K562 (cell line): ENCODE measurements around the gene BTBD2. TPM values are rescaled to one million over a fixed set of nuclear protein-coding genes. Genes with fewer than 3 reads are reported as not detected.

Experiments used
- ATAC-seq: fragments of 200-7000 bp; cut with Tn5 transposase; 3 replicates; pipeline ENCODE4 v1.9.1; 2020; ENCODE audit warnings: moderate library complexity
- BruUV-seq: library from RNA; stranded (reverse); fragments of 400-500 nt; replicated peaks from 2 replicates; lab custom pipeline; 2021; lab: Mats Ljungman, UMichigan
- CTCF ChIA-PET: fragments of 300-600 bp; formaldehyde crosslinking; extraction: SDS; loops from one replicate; lab custom pipeline; 2021; ENCODE audit warnings: low intra/inter-chr PET ratio; lab: Yijun Ruan, JAX
- POLR2A ChIA-PET: fragments of 300-600, 350-650 bp; sonication (Branson Sonifier 250); formaldehyde crosslinking; extraction: SDS; loops from one replicate; lab custom pipeline; 2021; ENCODE audit warnings: antibody characterized with exemption, inconsistent platforms; lab: Yijun Ruan, JAX
- DNase-seq, 4 experiments: peaks; one replicate each; pipeline versions ENCODE4 v3.0.0 to v3.0.0-alpha.2; 2011 to 2018; ENCODE audit warnings: low spot score in 3 of 4, mixed read lengths in 3 of 4; ENCODE audit errors: extremely low read depth in 1 of 4
- FAIRE-seq: peaks from 2 replicates; lab custom pipeline; 2011; peaks lifted over from hg19 to GRCh38; lab: Jason Lieb, UNC
- H2AFZ ChIP-seq: 2 replicates; pipeline ENCODE4 v1.6.0; 2011; ENCODE audit warnings: low read depth, low read length, control low read depth, inconsistent platforms
- H3K27ac ChIP-seq: fragments of 200-600 bp; 3 replicates; pipeline ENCODE4 v1.8.0; 2011; ENCODE audit warnings: low read depth, mild to moderate bottlenecking, control low read depth, inconsistent platforms, low read length, moderate library complexity, mixed read lengths; ENCODE audit errors: extremely low read depth
- H3K27me3 ChIP-seq, 2 experiments: fragments of 300-600 bp in 1 of 2; 2 replicates in 1 of 2; 3 replicates in 1 of 2; pipeline versions ENCODE4 v1.6.0 to v1.8.0; 2011; ENCODE audit warnings: inconsistent platforms in 2 of 2, low read length in 2 of 2, mild to moderate bottlenecking in 1 of 2, mixed read lengths in 1 of 2, moderate library complexity in 1 of 2; ENCODE audit not compliant: control insufficient read depth in 2 of 2, insufficient read depth in 2 of 2
- H3K36me3 ChIP-seq: fragments of 300-600 bp; 3 replicates; pipeline ENCODE4 v1.8.0; 2011; ENCODE audit warnings: mild to moderate bottlenecking, low read length, inconsistent platforms; ENCODE audit not compliant: control insufficient read depth, insufficient read depth
- H3K4me1 ChIP-seq, 2 experiments: fragments of 200-600 bp in 1 of 2; replicated peaks in 1 of 2; 2 replicates in 1 of 2; 3 replicates in 1 of 2; pipeline versions ENCODE4 v1.5.1 to v1.8.0; 2011; ENCODE audit warnings: inconsistent platforms in 2 of 2, low read length in 2 of 2, mild to moderate bottlenecking in 1 of 2, mixed read lengths in 1 of 2, moderate library complexity in 1 of 2; ENCODE audit not compliant: control insufficient read depth in 2 of 2, insufficient read depth in 2 of 2
- H3K4me2 ChIP-seq: 2 replicates; pipeline ENCODE4 v1.6.1; 2011; ENCODE audit warnings: low read length, control low read depth, inconsistent platforms, mixed read lengths; ENCODE audit not compliant: insufficient read depth
- H3K4me3 ChIP-seq: fragments of 200-600 bp; sonication (generic), shearing (Covaris generic); 2 replicates; pipeline ENCODE4 v1.5.1; 2016; ENCODE audit warnings: control low read depth, inconsistent platforms
- H3K79me2 ChIP-seq: fragments of 200-600 bp; 3 replicates; pipeline ENCODE4 v1.8.0; 2011; ENCODE audit warnings: low read length, inconsistent platforms; ENCODE audit not compliant: control insufficient read depth, insufficient read depth
- H3K9ac ChIP-seq, 2 experiments: 2 replicates each; pipeline versions ENCODE4 v1.6.0 to v1.6.1; 2011; ENCODE audit warnings: low read depth in 2 of 2, low read length in 2 of 2, control low read depth in 1 of 2, inconsistent platforms in 1 of 2, mild to moderate bottlenecking in 1 of 2, mixed read lengths in 1 of 2; ENCODE audit not compliant: insufficient read depth in 1 of 2
- H3K9me1 ChIP-seq: one replicate; pipeline ENCODE4 v1.6.0; 2011; ENCODE audit warnings: inconsistent platforms, mild to moderate bottlenecking, low read length, moderate library complexity; ENCODE audit not compliant: control insufficient read depth, insufficient read depth
- H3K9me3 ChIP-seq: replicated peaks from 2 replicates; pipeline ENCODE4 v1.5.1; 2011; ENCODE audit warnings: low read depth, low read length, inconsistent platforms; ENCODE audit not compliant: control insufficient read depth, insufficient read depth
- H4K20me1 ChIP-seq: replicated peaks from 2 replicates; pipeline ENCODE4 v1.6.1; 2011; ENCODE audit warnings: low read length, inconsistent platforms, mixed read lengths; ENCODE audit not compliant: control insufficient read depth, insufficient read depth
- BRD4 ChIP-seq: fragments of 200-600 bp; sonication (generic); IDR thresholded peaks from 2 replicates; pipeline ENCODE4 v1.6.1; 2017; ENCODE audit warnings: inconsistent platforms
- ELF1 ChIP-seq: fragments of 200-800 bp; sonication (Bioruptor generic); IDR thresholded peaks from 2 replicates; pipeline ENCODE4 v1.6.1; 2016; ENCODE audit warnings: missing genetic modification characterization, missing compliant biosample characterization
- EZH2 ChIP-seq: IDR thresholded peaks from 2 replicates; pipeline ENCODE4 v1.6.1; 2012; ENCODE audit warnings: low read depth, mild to moderate bottlenecking, inconsistent platforms, low read length, borderline replicate concordance
- KDM4B ChIP-seq, 2 experiments: fragments of 450-650 bp in 1 of 2; sonication (generic) in 1 of 2; IDR thresholded peaks; 2 replicates each; pipeline ENCODE4 v1.6.1; 2016 to 2017; ENCODE audit warnings: borderline replicate concordance in 2 of 2, antibody characterized with exemption in 1 of 2, low read depth in 1 of 2, mild to moderate bottlenecking in 1 of 2
- ZFP30 ChIP-seq: fragments of 250-450 bp; sonication (Bioruptor Pico); IDR thresholded peaks from 2 replicates; pipeline ENCODE4 v1.8.0; 2022; ENCODE audit warnings: moderate library complexity, mild to moderate bottlenecking, inconsistent platforms, borderline replicate concordance
- ZNF263 ChIP-seq: sonication (generic); formaldehyde crosslinking; IDR thresholded peaks from 2 replicates; pipeline ENCODE4 v1.8.0; 2022; ENCODE audit warnings: mild to moderate bottlenecking, missing genetic modification reagents, borderline replicate concordance
- whole genome bisulfite sequencing: fragments of 100-300 bp; shearing (Covaris generic); methylation state at CpG from one replicate; pipeline ENCODE4 v1.1.6; 2016; ENCODE audit warnings: low coverage, mixed read lengths; ENCODE audit not compliant: insufficient coverage; ENCODE audit errors: missing lambda C conversion rate; 5-methylcytosine and 5-hydroxymethylcytosine counted together
- in situ Hi-C: fragments of 300-500 bp; cut with MboI; formaldehyde crosslinking; loops from 4 replicates; pipeline ENCODE4 v1.15.0; 2018; ENCODE audit warnings: inconsistent platforms, mixed read lengths
- intact Hi-C: fragments of 100-400 bp; cut with micrococcal nuclease; formaldehyde crosslinking; loops from 2 replicates; pipeline ENCODE4 v1.14.2; 2022
- polyA plus RNA-seq, 8 experiments: library from polyadenylated mRNA; depleted of rRNA in 4 of 8; stranded (reverse) in 5 of 8; unstranded in 3 of 8; fragments of >200 nt; fragmentation: Nextera tagmentation in 2 of 8; fragmentation: Illumina TruSeq in 1 of 8; extraction: Ambion mirVana in 2 of 8; extraction: Trizol in 1 of 8; gene quantifications; 2 replicates each; pipeline versions ENCODE4 v1.2.1 to v1.2.3, GENCODE V29; 2011 to 2014; ENCODE audit warnings: inconsistent platforms in 1 of 8, missing spikeins in 1 of 8
- total RNA-seq, 7 experiments: library from RNA; depleted of rRNA in 6 of 7; stranded (reverse); fragments of >200 nt in 6 of 7; fragmentation: Illumina TruSeq in 2 of 7; extraction: Trizol in 2 of 7; gene quantifications; 2 replicates each; pipeline versions ENCODE4 v1.2.1 to v1.2.3, GENCODE V29; 2011 to 2021; ENCODE audit warnings: low replicate concordance in 1 of 7
- TF ChIP-seq, protein P1 (sequence below), 3 experiments: fragments of 200-800 bp in 1 of 3; sonication (Bioruptor generic) in 1 of 3; sonication (generic) in 1 of 3; formaldehyde crosslinking in 1 of 3; IDR thresholded peaks; 2 replicates each; pipeline versions ENCODE4 v1.6.1 to v1.8.0; 2016 to 2022; ENCODE audit warnings: mild to moderate bottlenecking in 2 of 3, missing compliant biosample characterization in 2 of 3, missing genetic modification characterization in 2 of 3, missing genetic modification reagents in 1 of 3
- TF ChIP-seq, protein P2 (sequence below): fragments of 450-650 bp; formaldehyde crosslinking; IDR thresholded peaks from 2 replicates; pipeline ENCODE4 v1.4.0; 2020; ENCODE audit warnings: mild to moderate bottlenecking
- TF ChIP-seq, protein P3 (sequence below): fragments of 200-800 bp; sonication (Bioruptor generic); IDR thresholded peaks from 2 replicates; pipeline ENCODE4 v1.6.1; 2017; ENCODE audit warnings: missing genetic modification characterization, missing compliant biosample characterization

BTBD2 gene
- total and polyA plus RNA-seq, 9 of the 15 experiments (the other 6 are each of a cell fraction or from before 2014, with no cell fraction given): 0.10 to 15.6 (median 6.9) TPM

DNA sequence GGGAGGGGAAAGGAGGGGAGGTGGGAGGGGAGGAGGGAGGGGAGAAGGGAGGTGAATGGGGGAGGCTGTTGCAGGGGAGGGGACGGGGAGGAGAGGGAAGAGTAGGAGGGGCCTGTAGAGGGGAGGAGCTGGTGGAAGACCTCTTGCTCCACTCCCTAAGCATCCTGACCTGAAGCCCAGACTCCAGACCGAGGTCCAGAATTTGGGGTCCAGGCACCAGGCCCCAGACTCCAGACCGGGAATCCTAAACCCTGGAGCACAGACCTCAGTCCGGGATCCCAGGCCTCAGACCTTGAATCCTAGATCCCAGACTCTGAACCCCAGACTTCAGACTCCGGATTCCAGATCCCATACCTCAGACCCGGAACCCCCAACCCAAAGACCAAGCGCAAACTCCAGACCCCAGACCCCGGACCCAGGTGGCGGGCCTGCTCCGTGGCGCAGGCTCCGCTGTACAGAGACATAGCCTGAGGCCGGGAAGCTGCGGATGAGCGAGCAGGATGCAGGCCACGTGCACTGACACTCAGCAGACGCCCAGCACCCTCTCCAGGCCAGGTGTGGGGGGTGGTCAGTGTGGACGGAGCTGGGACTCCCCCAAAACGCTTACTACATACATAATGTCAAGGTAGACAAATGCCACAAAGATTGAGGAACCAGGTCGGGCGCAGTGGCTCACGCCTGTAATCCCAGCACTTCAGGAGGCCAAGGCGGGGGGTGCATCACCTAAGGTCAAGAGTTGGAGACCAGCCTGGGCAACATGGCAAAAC lies 710 bp upstream of the BTBD2 start:
- Histone ChIP-seq H3K4me1 (peaks cover 0 to 41% of the 10 kb centered on the region in 2 experiments; a peak in 2 of 5 replicates), H3K9ac (no peak overlapping the region), H3K27me3 (no peaks in the 10 kb centered on the region), H3K36me3 (no peaks in the 10 kb centered on the region), H3K4me3 (no peak overlapping the region), H3K9me1 (no peaks in the 10 kb centered on the region), H3K27ac (no peak overlapping the region), H3K9me3 (no peaks in the 10 kb centered on the region), H2AFZ (no peak overlapping the region), H3K79me2 (peaks cover 7% of the 10 kb centered on the region), H3K4me2 (no peak overlapping the region), H4K20me1 (no peaks in the 10 kb centered on the region)
- 86% methylated on average over 21 of the region's 23 CpGs for WGBS
- POLR2A ChIA-PET: no interaction called here
- in situ Hi-C loops: no loop called here
- ATAC-seq (peak; percentile 71), DNase-seq (peak; percentile 76 to 86 (median 84)), FAIRE-seq (no peak)
- CTCF ChIA-PET: interaction anchor here (0.6 to 0.9 kb wide), 2 partner anchors 54 to 639 kb away, joined by 3 read pairs; no protein-coding TSS in a partner anchor
- no TSS peak for BruUV-seq
- TF ChIP-seq ELF1 (tag): no peak
- TF ChIP-seq KDM4B (IDR thresholded peaks at IDR 0.05; ENCODE audit: borderline replicate concordance in 2 of 2, low read depth in 1 of 2): 0 out of 4 replicates have a peak, but pooled peaks of 1 of the 2 experiments have one; percentile 38
- TF ChIP-seq ZNF263 (CRISPR knock-in tag): peak; percentile 77; the same call in 1 of the 2 replicates
- TF ChIP-seq BRD4: no peak
- TF ChIP-seq, protein P1, sequence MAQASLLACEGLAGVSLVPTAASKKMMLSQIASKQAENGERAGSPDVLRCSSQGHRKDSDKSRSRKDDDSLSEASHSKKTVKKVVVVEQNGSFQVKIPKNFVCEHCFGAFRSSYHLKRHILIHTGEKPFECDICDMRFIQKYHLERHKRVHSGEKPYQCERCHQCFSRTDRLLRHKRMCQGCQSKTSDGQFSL (CRISPR knock-in tag; IDR thresholded peaks at IDR 0.05): 0 out of 2 replicates have a peak, but pooled peaks have one; percentile 69
- TF ChIP-seq, protein P1 (tag; IDR thresholded peaks at IDR 0.05): no peak
- TF ChIP-seq, protein P2, sequence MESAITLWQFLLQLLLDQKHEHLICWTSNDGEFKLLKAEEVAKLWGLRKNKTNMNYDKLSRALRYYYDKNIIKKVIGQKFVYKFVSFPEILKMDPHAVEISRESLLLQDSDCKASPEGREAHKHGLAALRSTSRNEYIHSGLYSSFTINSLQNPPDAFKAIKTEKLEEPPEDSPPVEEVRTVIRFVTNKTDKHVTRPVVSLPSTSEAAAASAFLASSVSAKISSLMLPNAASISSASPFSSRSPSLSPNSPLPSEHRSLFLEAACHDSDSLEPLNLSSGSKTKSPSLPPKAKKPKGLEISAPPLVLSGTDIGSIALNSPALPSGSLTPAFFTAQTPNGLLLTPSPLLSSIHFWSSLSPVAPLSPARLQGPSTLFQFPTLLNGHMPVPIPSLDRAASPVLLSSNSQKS: no peak
- TF ChIP-seq EZH2: no peak
- TF ChIP-seq, protein P3, sequence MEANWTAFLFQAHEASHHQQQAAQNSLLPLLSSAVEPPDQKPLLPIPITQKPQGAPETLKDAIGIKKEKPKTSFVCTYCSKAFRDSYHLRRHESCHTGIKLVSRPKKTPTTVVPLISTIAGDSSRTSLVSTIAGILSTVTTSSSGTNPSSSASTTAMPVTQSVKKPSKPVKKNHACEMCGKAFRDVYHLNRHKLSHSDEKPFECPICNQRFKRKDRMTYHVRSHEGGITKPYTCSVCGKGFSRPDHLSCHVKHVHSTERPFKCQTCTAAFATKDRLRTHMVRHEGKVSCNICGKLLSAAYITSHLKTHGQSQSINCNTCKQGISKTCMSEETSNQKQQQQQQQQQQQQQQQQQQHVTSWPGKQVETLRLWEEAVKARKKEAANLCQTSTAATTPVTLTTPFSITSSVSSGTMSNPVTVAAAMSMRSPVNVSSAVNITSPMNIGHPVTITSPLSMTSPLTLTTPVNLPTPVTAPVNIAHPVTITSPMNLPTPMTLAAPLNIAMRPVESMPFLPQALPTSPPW (CRISPR knock-in tag): peak; percentile 92
- TF ChIP-seq ZFP30 (CRISPR knock-in tag): no peak
- TF ChIP-seq, all 486 proteins: peak for 4
- intact Hi-C loops: loop anchor here (5.0 kb wide), 1 partner anchor 71 kb away; no protein-coding TSS in a partner anchor
